Breast epithelium (tissue), 3 donors: ENCODE measurements around the gene YKT6.

Experiments used
- CTCF ChIP-seq, 3 donors: fragments of 450-650 bp; IDR thresholded peaks; one replicate each; pipeline ENCODE4 v1.5.1; 2016 to 2017; ENCODE audit warnings: antibody characterized with exemption in 3 of 3, mild to moderate bottlenecking in 3 of 3, moderate library complexity in 3 of 3
- POLR2A ChIP-seq: fragments of 450-650 bp; IDR thresholded peaks from one replicate; pipeline ENCODE4 v1.6.1; 2016; ENCODE audit warnings: antibody characterized with exemption, mild to moderate bottlenecking, moderate library complexity

- TF ChIP-seq CTCF (IDR thresholded peaks at IDR 0.05) (no peak), POLR2A (no peak)
These were observed 6.1 kb upstream of the YKT6 start for GRCh38 chr7:44194562-44195145.
